GM12878 (cell line): ENCODE data around the gene CPLX1.

Source experiments
- DPF2 ChIP-seq: fragments of 450-650 bp; IDR thresholded peaks from 2 replicates; pipeline ENCODE4 v1.6.1; 2017; ENCODE audit warnings: mild to moderate bottlenecking
- EP300 ChIP-seq, 2 experiments: fragments of 150-350 bp in 1 of 2; IDR thresholded peaks; 2 replicates each; pipeline ENCODE4 v1.6.1; 2011 to 2012; ENCODE audit warnings: low read depth in 2 of 2, low read length in 2 of 2, borderline replicate concordance in 1 of 2, improper control_type of control experiment in 1 of 2, inconsistent platforms in 1 of 2; ENCODE audit not compliant: control insufficient read depth in 1 of 2
- ETV6 ChIP-seq, 2 experiments: fragments of 450-650 bp in 1 of 2; IDR thresholded peaks in 1 of 2; conservative IDR thresholded peaks in 1 of 2; 2 replicates each; pipeline ENCODE4 v1.6.1; 2014; ENCODE audit warnings: antibody characterized with exemption in 1 of 2, borderline replicate concordance in 1 of 2, low read depth in 1 of 2, mild to moderate bottlenecking in 1 of 2, moderate library complexity in 1 of 2
- EZH2 ChIP-seq: IDR thresholded peaks from 2 replicates; pipeline ENCODE4 v1.6.1; 2012; ENCODE audit warnings: low read depth, mild to moderate bottlenecking, control low read depth, inconsistent platforms, low read length, borderline replicate concordance; ENCODE audit not compliant: control insufficient read depth
- POLR2A ChIP-seq: IDR thresholded peaks from 2 replicates; pipeline ENCODE4 v1.6.1; 2011; ENCODE audit warnings: low read depth, mild to moderate bottlenecking, low read length
- TAF1 ChIP-seq: IDR thresholded peaks from 2 replicates; pipeline ENCODE4 v1.6.1; 2011; ENCODE audit warnings: mild to moderate bottlenecking, low read depth, low read length, borderline replicate concordance
- TCF12 ChIP-seq: IDR thresholded peaks from 2 replicates; pipeline ENCODE4 v1.6.1; 2011; ENCODE audit warnings: low read depth, mild to moderate bottlenecking, low read length
- TF ChIP-seq, protein P1 (sequence below), 3 experiments: IDR thresholded peaks in 2 of 3; conservative IDR thresholded peaks in 1 of 3; 2 replicates each; pipeline ENCODE4 v1.5.1; 2011; ENCODE audit warnings: low read depth in 3 of 3, low read length in 3 of 3, mild to moderate bottlenecking in 3 of 3, control low read depth in 2 of 3, moderate library complexity in 2 of 3, inconsistent platforms in 1 of 3, mixed read lengths in 1 of 3; ENCODE audit not compliant: control insufficient read depth in 2 of 3, insufficient read depth in 1 of 3; ENCODE audit errors: extremely low read depth in 1 of 3
- TF ChIP-seq, protein P2 (sequence below): fragments of 450-650 bp; formaldehyde crosslinking; IDR thresholded peaks from 2 replicates; pipeline ENCODE4 v1.4.0; 2020; ENCODE audit warnings: mild to moderate bottlenecking, moderate library complexity
- TF ChIP-seq, protein P3 (sequence below): IDR thresholded peaks from 2 replicates; pipeline ENCODE4 v1.6.1; 2012; ENCODE audit warnings: low read depth, low read length, improper control_type of control experiment
- TF ChIP-seq, protein P4 (sequence below): IDR thresholded peaks from 2 replicates; pipeline ENCODE4 v1.6.1; 2011; ENCODE audit warnings: borderline replicate concordance, low read depth, mild to moderate bottlenecking, moderate library complexity, mixed read lengths, low read length; ENCODE audit not compliant: insufficient read depth; ENCODE audit errors: extremely low read length

DNA sequence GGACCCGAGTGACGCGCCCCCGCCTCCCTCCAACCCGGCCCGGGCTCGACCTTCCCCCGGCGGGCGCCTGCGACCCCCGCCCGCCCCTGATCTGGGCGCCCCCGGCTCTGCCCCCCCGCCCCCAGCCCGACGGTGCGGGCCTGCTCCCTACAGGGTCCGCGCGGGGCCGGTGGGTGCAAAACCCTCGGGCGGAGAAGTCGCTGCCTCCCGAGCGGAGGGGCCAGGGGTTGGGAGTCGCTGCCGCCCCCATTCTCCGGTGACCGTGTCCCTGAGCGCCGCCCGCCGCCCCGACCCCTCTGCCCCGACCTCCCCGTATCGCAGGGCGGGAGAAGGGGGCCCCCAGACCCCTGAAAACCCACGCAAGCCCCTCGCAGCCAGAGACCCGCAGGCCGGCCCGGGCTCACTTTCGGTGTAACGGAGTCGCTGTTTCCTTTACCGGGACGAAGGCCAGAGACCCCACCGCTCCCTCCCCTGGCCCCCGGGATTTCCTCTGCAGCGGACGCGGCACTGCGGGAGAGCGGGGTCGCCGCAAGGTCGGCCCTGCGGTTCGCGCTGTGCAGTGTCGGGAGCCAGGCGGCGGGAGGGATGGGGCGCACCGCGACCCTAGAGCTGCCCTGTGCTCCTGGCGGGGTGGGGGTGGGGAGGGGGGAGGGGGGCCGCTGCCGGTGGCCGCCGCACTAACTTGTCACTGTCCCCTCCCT lies 729 bp upstream of the CPLX1 start:
- TF ChIP-seq, protein P1, sequence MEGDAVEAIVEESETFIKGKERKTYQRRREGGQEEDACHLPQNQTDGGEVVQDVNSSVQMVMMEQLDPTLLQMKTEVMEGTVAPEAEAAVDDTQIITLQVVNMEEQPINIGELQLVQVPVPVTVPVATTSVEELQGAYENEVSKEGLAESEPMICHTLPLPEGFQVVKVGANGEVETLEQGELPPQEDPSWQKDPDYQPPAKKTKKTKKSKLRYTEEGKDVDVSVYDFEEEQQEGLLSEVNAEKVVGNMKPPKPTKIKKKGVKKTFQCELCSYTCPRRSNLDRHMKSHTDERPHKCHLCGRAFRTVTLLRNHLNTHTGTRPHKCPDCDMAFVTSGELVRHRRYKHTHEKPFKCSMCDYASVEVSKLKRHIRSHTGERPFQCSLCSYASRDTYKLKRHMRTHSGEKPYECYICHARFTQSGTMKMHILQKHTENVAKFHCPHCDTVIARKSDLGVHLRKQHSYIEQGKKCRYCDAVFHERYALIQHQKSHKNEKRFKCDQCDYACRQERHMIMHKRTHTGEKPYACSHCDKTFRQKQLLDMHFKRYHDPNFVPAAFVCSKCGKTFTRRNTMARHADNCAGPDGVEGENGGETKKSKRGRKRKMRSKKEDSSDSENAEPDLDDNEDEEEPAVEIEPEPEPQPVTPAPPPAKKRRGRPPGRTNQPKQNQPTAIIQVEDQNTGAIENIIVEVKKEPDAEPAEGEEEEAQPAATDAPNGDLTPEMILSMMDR (IDR thresholded peaks at IDR 0.05 in 2 of 3, conservative IDR thresholded peaks at IDR 0.05 in 1 of 3; ENCODE audit: control insufficient read depth in 2 of 3, extremely low read depth in 1 of 3, insufficient read depth in 1 of 3, low read depth in 3 of 3, low read length in 3 of 3), result no peak
- TF ChIP-seq DPF2, result no peak
- TF ChIP-seq, protein P2, sequence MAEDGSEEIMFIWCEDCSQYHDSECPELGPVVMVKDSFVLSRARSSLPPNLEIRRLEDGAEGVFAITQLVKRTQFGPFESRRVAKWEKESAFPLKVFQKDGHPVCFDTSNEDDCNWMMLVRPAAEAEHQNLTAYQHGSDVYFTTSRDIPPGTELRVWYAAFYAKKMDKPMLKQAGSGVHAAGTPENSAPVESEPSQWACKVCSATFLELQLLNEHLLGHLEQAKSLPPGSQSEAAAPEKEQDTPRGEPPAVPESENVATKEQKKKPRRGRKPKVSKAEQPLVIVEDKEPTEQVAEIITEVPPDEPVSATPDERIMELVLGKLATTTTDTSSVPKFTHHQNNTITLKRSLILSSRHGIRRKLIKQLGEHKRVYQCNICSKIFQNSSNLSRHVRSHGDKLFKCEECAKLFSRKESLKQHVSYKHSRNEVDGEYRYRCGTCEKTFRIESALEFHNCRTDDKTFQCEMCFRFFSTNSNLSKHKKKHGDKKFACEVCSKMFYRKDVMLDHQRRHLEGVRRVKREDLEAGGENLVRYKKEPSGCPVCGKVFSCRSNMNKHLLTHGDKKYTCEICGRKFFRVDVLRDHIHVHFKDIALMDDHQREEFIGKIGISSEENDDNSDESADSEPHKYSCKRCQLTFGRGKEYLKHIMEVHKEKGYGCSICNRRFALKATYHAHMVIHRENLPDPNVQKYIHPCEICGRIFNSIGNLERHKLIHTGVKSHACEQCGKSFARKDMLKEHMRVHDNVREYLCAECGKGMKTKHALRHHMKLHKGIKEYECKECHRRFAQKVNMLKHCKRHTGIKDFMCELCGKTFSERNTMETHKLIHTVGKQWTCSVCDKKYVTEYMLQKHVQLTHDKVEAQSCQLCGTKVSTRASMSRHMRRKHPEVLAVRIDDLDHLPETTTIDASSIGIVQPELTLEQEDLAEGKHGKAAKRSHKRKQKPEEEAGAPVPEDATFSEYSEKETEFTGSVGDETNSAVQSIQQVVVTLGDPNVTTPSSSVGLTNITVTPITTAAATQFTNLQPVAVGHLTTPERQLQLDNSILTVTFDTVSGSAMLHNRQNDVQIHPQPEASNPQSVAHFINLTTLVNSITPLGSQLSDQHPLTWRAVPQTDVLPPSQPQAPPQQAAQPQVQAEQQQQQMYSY, result no peak
- TF ChIP-seq EZH2, result no peak
- TF ChIP-seq, protein P3, sequence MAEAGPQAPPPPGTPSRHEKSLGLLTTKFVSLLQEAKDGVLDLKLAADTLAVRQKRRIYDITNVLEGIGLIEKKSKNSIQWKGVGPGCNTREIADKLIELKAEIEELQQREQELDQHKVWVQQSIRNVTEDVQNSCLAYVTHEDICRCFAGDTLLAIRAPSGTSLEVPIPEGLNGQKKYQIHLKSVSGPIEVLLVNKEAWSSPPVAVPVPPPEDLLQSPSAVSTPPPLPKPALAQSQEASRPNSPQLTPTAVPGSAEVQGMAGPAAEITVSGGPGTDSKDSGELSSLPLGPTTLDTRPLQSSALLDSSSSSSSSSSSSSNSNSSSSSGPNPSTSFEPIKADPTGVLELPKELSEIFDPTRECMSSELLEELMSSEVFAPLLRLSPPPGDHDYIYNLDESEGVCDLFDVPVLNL, result no peak
- TF ChIP-seq, protein P4, sequence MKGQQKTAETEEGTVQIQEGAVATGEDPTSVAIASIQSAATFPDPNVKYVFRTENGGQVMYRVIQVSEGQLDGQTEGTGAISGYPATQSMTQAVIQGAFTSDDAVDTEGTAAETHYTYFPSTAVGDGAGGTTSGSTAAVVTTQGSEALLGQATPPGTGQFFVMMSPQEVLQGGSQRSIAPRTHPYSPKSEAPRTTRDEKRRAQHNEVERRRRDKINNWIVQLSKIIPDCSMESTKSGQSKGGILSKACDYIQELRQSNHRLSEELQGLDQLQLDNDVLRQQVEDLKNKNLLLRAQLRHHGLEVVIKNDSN, result no peak
- no peak for TF ChIP-seq TCF12
- no peak for TF ChIP-seq POLR2A
- no peak for TF ChIP-seq TAF1
- no peak for TF ChIP-seq ETV6 (conservative IDR thresholded peaks at IDR 0.05 in 1 of 2, IDR thresholded peaks at IDR 0.05 in 1 of 2; ENCODE audit: borderline replicate concordance in 1 of 2, low read depth in 1 of 2)
- TF ChIP-seq EP300 (IDR thresholded peaks at IDR 0.05; ENCODE audit: borderline replicate concordance in 1 of 2, control insufficient read depth in 1 of 2, low read depth in 2 of 2, low read length in 2 of 2), result no peak
